HG02970 (cell line): ENCODE data around the gene ANGPTL8.

ENCODE experiments used
- ATAC-seq: cut with Tn5 transposase; IDR thresholded peaks from one replicate; pipeline ENCODE4 v1.9.1; 2021; ENCODE audit warnings: mild to moderate bottlenecking, moderate library complexity, moderate number of reproducible peaks; ENCODE audit not compliant: unreplicated experiment, low FRiP score

The ANGPTL8 gene

DNA sequence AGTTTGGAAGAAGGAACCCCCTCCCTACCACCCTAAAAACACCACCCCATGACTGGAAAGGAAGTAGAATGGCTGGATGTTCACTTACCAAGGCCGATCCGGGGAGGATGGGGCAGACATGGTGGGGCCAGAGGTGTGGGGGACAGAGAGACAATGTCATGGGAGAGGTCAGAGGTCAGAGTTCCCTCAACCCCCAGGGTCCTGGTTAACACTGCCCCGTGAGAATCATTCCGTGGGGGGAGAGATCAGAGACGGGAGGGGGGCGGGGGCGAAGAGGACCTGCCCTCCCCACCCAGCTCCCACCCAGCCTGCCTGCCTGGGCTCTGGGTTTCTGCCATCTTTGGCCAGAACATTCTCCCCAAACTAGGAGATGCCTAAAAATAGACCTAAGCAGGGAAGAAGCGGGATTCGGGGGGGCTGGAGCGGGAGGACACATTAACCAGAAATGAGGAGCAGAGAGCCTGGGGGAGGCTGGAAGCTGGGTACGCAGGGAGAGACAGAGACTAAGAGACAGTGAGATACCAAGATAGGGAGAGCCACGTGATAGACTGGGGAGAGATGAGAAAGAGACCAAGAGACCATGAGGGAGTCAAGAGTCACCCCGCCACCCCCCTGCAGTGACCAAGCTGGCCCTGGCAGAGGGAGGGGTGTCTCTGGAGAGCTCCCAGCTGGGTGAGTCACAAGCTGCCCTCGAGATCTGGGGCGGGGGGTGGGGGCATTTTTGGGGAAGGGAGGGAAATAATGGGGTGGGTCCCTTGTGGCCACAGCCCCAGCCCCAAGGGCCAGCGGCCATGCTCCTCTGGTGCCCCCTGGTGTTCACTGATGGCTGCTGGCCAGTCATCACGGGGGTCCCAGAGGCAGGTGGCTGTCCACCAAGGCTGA, 36.0 kb upstream of the ANGPTL8 start:
- no peak for ATAC-seq

DNA sequence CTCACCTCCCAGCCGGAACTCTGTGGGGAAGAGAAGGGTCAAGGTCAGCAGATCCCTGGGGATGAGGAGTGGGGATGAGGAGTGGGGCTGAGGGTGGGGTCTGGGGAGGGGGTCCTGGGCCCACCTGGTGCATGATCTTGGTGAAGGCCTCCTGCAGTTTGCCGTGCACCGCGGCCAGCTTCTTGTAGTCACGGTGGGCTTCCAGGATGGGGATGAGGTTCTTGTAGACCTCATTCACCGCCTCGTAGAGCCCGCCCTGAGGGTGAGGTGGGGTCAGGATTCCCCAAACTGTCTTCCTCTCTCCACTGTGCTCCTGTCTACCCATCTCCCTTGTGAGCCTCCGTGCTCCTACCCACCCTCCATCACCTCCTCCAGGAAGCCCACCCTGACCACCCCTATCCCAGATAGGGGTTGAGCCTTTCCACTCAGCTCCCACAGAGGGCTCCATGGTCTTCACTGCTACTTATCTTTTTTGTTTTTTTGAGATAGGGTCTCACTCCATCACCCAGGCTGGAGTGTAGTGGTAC, 35.3 kb upstream of the ANGPTL8 start:
- ATAC-seq: no peak

DNA sequence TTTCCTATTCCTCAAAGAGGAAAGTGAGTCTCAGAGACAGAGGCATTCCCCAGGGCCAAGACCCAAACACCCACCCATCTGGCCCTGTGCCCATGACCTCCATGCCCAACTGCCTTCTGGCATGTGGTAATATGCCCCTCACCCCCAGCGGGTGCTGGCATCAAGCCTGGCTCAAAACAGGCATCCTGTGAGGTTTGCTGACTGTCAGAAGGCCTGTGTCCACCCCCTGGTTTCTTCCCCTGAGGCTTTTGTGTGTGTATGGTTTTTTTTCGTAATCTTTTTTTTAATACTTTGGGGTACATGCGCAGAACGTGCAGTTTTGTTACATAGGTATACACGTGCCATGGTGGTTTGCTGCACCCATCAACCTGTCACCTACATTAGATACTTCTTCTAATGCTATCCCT, 34.5 kb upstream of the ANGPTL8 start:
- ATAC-seq: no peak

DNA sequence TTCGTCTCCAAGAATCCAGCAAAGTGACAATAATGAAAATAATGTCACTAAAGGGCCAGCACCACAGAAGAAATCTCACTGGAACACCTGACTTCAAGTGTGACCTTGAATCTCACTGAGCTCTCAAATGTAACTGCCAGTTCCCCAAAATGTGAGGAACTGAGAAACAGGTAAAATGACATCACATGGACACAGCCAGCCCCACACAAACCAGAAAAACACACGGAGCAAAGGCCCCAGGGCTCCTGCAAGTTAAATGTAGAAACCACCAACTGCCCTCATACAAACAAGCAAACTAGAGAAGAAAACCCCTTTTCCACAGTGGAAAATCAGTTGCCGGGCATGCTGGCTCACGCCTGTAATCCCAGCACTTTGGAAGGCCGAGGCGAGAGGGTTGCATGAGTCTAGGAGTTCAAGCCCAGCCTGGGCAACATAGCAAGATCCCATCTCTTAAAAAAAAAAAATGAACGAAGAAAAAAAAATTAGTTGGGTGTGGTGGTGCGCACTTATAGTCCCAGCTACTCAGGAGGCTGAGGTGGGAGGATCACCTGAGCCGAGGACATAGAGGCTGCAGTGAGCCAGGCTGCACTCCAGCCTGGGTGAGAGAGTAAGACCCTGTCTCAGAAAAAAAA, 33.4 kb upstream of the ANGPTL8 start:
- ATAC-seq: no peak

DNA sequence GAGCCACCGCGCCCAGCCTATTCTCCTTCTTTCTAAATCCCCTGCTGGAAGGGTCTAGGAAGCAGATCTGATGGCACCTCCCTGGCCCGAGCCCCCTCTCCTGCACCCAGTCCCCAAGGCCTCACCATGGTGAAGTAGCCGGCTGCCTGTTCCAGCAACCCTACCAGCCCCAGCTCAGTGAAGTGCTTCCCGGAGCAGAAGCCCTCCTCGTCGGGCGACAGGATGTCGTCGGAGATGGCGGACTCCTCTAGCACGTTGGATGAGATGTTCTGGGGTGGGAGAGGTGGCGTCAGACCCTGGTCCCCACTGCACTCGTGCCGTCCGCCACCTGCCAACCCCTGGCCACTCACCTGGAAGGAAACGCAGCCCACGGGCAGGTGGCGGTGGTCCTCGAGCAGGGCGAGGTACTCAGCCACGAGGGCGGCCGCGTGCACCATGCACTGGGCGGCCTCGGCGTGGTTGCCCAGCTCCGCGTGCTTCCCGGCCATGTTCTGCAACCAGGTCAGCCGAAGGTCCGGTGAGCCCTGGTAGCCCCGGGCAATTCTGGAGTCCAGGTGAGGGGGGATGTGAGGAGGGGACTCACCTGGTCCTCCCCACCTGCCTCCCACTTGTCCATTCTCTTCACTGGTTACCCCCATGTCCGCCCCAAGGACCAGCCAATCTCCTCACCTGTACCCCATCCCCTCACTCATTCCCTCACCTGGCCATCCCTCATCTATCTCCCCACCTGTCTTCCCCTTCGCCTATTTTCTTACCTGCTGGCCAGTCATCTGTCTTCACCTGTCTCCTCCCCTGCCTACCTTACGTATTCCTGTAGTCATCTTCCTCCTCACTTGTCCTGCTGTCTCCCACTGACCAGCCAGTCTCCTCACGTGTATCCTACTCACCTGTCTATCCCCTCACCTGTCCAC, 30.6 kb upstream of the ANGPTL8 start:
- ATAC-seq: no peak

DNA sequence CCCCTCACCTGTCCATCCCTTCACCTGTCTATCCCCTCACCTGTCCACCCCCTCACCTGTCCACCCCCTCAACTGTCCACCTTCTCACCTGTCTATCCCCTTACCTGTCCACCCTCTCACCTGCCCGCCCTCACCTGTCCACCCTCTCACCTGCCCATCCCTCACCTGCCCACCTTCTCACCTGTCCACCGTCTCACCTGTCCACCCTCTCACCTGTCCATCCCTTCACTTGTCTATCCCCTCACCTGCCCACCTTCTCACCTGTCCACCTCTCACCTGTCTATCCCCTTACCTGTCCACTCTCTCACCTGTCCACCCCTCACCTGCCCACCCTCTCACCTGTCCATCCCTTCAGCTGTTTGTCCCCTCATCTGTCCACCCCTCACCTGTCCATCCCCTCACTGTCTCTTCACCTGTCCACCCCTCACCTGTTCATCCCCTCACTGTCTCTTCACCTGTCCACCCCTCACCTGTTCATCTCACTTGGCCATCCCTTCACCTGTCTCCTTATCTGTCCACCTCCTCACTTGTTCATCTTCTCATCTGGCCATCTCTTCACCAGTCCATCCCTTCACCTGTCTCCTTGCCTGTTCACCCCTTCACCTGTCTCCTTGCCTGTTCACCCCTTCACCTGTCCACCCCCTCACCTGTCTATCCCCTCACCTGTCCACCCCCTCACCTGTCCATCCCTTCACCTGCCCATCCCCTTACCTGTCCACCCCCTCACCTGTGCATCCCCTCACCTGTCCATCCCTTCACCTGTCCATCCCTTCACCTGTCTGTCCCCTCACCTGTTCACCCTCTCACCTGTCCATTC, 29.4 kb upstream of the ANGPTL8 start:
- no peak for ATAC-seq

DNA sequence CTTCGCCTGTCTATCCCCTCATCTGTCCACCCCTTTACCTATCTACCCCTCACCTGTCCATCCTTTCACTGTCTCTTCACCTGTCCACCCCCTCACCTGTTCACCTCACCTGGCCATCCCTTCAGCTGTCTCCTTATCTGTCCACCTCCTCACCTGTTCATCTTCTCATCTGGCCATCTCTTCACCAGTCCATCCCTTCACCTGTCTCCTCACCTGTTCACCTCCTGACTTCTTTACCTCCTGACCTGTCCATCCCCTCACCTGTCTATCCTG, 28.8 kb upstream of the ANGPTL8 start:
- no peak for ATAC-seq

DNA sequence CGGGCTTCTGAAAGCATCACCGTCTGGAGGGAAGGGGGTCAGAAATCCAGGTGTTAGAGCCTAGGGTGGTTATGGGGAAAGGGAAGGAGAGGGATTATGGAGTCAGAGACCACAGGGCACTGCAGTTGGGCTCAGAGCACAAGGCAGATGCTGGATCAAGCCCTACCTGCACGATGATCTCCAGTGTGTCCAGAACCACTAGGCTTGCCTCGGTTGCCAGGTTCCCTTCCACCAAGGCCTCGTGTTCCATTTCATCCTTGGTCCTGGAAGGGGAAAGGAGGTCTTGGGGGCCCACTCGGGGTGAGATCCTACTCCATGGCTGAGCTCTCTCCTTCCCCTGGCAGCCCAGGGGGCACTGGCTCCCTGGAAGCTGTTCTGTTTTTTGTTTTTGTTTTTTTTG, 25.0 kb upstream of the ANGPTL8 start:
- ATAC-seq: no peak

DNA sequence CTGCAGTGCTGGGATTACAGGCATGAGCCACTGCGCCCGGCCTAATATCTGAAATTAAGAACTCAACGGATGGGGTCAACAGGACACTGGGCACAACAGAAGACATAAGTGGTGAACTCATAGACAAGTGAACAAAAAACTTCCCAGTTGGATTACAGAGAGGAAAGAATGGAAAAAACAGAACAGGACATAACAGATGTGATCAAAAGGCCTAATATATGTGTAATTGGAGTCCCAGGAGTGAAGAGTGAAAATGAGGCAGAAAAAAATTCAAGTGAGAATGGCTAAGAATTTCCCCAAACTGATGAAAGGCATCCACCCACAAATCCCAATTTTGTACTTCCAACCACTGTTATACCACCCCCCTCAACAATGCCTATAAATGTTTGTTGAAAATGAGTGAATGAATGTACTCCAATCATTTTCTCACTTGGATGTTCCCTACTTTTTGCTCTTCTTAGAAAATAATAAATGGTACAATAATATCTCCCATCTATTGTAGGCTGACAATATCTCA, 18.3 kb upstream of the ANGPTL8 start:
- ATAC-seq: no peak

DNA sequence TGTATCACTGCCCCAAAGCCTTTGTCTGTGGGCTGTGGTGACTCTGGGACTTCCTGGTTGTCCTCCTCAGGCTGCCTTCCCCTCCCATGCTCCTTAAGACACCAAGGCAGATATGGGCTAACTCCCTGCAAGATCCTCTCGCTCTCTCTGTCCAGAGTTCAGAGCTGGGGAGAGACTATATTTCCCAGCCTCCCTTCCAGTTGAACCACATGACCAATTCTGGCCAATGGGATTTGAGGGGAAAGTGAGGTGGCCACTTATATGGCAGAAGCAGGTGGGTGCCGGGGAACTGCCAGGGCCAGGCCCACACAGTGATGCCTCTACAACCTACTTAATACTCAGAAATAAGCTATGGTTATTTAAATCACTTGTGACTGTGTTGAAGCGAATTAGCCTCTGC, 16.2 kb upstream of the ANGPTL8 start:
- no peak for ATAC-seq

DNA sequence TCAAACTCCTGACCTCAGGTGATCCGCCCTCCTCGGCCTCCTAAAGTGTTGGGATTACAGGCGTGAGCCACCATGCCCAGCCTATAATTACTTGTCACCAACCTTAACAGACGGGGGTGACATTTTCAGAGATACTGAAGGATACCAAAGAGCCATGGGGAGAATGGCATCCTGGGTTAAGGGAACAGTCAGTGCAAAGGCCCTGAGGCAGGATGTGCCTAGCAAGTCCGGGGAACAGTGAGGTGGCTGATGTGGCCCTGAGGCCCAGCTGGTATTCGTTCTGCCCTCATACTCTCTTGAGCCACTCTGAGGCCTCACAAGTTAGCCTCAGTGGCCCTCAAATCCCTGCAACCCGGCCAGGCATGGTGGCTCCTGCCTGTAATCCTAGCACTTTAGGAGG, 15.0 kb upstream of the ANGPTL8 start:
- ATAC-seq: no peak

DNA sequence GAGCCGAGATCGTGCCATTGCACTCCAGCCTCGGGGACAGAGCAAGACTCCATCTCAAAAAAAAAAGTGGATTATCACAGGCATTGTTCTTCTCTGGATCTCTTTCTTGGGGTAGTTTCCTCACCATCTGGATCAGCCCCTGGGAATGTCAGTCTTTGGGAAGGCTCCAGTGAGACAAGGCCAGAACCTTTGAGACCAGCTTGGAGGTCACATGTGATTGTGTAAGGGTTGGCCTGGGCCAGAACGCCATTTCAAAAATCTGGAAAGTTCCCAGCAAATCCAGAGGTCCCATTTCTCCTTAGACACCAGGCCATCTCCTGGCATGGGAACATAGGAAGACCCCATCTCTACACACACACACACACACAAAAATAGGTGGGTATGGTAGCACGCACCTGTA, 14.2 kb upstream of the ANGPTL8 start:
- no peak for ATAC-seq

DNA sequence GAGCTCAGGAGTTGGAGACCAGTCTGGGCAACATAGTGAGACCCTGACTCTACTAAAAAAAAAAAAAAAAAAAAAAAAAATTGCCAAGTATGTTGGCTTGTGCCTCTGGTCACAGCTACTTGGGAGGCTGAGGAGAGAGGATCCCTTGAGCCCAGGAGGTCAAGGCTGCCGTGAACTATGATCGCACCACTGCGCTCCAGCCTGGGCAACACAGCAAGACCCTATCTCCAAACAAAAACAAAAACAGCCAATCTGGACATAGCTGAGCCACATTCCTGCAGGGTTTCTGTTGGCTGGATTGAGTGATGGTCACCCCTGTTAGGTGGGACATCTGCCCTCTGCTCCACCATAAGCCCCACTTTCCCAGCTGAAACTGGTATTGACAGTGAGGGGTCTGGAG, 13.6 kb upstream of the ANGPTL8 start:
- no peak for ATAC-seq

DNA sequence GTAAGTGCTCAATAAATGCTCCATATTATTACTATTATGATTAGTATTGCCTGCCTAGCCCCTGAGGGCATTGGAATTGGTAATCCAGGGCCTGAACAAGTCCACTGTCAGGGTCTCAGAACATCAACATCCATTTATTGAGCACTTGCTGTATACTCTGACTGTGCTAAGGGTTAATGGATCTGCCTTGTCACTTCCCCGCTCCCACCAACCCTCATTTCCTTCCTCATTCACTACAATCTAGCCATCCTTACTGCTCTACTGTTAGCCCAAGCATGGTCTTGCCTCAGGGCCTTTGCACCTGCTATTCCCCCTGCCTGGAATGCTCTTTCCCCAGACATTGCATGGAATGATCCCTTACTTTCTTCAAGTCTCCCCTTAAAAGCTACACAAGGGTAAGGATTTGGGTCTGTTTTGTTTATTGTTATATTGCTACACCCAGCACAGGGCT, 12.7 kb upstream of the ANGPTL8 start:
- ATAC-seq: no peak

DNA sequence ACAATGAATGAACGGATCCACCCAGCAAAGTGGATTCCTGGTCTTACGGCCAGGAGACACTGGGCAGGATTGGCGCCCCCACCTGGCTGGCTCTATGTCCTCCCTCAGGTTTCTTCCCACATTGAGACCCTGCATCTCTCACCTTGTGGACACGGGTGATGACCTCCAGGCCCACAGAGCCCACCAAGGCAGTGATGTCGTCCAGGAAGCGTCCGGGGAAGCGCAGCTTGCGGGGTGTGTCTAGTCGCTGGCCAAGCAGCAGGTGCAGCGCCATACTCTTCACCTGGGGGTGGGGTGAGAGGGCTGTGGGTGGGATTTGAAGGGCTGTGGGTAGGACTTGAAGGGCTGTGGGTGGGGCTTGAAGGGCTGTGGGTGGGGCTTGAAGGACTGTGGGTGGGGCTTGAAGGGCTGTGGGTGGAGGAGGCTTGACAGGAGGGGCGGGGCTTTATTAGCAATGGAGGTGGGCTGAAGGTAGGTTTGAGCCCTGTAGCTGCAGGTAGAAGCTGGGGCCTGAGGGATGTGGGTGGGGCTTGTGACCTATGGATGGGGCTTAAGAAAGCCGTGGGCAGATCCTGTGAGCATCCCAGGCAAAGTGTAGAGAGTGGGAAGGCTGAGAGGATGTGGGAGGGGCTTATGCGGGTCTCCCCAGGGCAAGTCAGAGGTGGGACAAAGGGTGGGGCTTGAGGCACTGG, 12.1 kb upstream of the ANGPTL8 start:
- no peak for ATAC-seq

DNA sequence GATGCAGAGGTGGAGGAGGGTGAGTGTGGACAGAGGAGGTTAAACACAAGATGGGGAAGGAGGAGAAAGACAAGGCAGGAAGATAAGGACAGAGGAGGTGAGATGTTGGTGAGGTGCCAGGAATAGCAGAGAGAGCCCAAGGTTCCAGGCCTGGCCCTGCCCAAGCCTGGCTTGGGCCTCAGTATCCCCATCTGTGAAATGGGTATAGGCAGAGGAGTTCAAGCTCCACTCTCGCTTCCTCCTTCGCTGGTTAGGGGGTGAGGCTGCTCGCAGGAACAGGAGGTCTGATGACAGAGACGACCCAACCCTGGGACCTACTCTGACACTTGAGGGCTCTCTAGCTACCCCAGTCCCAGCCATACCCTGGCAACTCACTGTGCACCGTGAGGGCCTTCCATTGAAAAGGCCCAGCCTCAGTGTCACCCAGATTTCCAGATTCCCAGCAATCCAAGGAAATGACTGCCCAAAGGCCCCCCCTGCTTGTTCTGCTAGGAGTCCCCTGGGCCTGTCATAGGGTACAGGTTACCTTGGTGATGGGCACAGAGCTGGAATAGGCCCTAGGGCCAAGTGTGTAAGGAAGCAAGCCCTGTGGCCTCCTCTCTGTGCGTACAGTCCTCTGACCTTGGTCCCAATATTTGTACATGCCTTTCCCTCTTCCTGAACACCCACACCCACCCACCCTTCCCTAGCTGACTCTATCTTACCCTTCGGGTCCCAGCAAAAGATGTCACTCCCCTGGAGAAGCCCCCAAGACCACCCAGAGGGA, 8.6 kb upstream of the ANGPTL8 start:
- no peak for ATAC-seq

DNA sequence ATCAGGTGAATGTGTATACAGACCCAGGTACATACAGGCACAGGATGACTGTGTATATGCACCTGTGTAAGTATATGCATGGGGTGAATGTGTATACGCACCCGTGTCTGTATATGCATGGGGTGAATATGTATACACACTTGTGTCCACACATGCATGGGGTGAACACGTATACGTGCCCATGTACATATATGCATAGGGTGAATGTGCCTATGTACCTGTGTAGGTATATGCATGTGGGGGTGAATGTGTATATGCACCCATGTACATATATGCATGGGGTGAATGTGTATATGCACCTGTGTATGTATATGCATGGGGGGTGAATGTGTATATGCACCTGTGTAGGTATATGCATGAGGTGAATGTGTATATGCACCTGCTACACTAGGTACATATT, 6.9 kb upstream of the ANGPTL8 start:
- no peak for ATAC-seq

DNA sequence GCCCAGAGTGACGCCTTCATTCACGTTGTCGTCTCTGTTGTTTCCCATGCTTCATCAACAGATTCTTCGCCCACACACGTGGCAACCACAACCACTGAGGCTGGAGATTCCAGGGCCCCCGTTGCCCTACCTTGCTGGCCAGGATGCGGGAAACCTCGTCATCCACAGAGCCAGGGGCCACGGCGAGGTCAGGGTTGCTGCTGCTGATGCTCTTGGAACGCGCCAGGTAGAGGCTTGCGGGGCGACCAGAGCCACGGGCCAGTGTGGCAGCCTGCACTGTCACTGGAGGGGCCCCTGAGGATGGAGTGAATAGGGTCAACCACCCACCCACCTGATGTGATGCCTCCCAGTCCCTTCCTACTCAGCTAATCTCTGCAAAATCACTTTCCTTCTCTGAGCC, 6.3 kb upstream of the ANGPTL8 start:
- ATAC-seq: no peak
